ENCODE measurements around the gene SCNN1G. TPM values are rescaled to one million over a fixed set of nuclear protein-coding genes. Genes with fewer than 3 reads are reported as not detected.

SCNN1G gene
- total and polyA plus RNA-seq, 9 of the 15 experiments (the other 6 are each of a cell fraction or from before 2014, with no cell fraction given) = not detected

- Histone ChIP-seq H3K79me2 (ENCODE audit: control insufficient read depth, insufficient read depth, low read length) (peaks cover 23% of the 10 kb centered on the region), H3K4me3 (no peak overlapping the region), H3K27me3 (ENCODE audit: control insufficient read depth in 2 of 2, insufficient read depth in 2 of 2, low read length in 2 of 2) (no peaks in the 10 kb centered on the region; a peak in 2 of 5 replicates), H4K20me1 (replicated peaks; ENCODE audit: control insufficient read depth, insufficient read depth, low read length) (peaks cover 6% of the 10 kb centered on the region), H3K9me3 (replicated peaks; ENCODE audit: control insufficient read depth, insufficient read depth, low read depth, low read length) (no peaks in the 10 kb centered on the region), H3K27ac (ENCODE audit: extremely low read depth, low read depth, low read length) (no peak overlapping the region), H3K9me1 (ENCODE audit: control insufficient read depth, insufficient read depth, low read length) (no peaks in the 10 kb centered on the region), H3K4me2 (ENCODE audit: insufficient read depth, low read length) (no peak overlapping the region), H3K4me1 (replicated peaks in 1 of 2; ENCODE audit: control insufficient read depth in 2 of 2, insufficient read depth in 2 of 2, low read length in 2 of 2) (peaks cover 14 to 20% of the 10 kb centered on the region in 2 experiments; a peak in 4 of 5 replicates), H3K36me3 (ENCODE audit: control insufficient read depth, insufficient read depth, low read length) (no peaks in the 10 kb centered on the region; the same call in 2 of the 3 replicates), H3K9ac (ENCODE audit: insufficient read depth in 1 of 2, low read depth in 2 of 2, low read length in 2 of 2) (peak overlapping the region in 1 of 2 experiments; percentile 18; a peak in 1 of 4 replicates), H2AFZ (ENCODE audit: low read depth, low read length) (no peak overlapping the region)
- intact Hi-C loops (cut with micrococcal nuclease) (no loop called here), in situ Hi-C loops (cut with MboI) (no loop called here)
- WGBS (ENCODE audit: insufficient coverage, low coverage, missing lambda C conversion rate) = 77% methylated on average over 17 of the region's 17 CpGs
- BruUV-seq (replicated peaks) = no TSS peak
- ChIA-PET POLR2A (interaction anchor here (0.7 to 1.0 kb wide), 2 partner anchors 16 to 35 kb away, joined by 3 to 4 read pairs; partner anchors contain the start of gene SCNN1G), CTCF (ENCODE audit: low intra/inter-chr PET ratio) (no interaction called here)
- DNase-seq (ENCODE audit: extremely low read depth in 1 of 4, low spot score in 3 of 4) = no peak
- no peak for FAIRE-seq
- ATAC-seq = no peak
- TF ChIP-seq CREBBP (IDR thresholded peaks at IDR 0.05; ENCODE audit: low read depth, low read length) = no peak
- TF ChIP-seq FOS (IDR thresholded peaks at IDR 0.05; ENCODE audit: extremely low read depth, insufficient read length) = no peak
- no peak for TF ChIP-seq BDP1 (IDR thresholded peaks at IDR 0.05; ENCODE audit: insufficient read depth, insufficient read length)
- no peak for TF ChIP-seq NRF1 (conservative IDR thresholded peaks at IDR 0.05 in 1 of 2, IDR thresholded peaks at IDR 0.05 in 1 of 2)
- TF ChIP-seq PPARD (CRISPR knock-in tag; IDR thresholded peaks at IDR 0.05) = no peak
- no peak for TF ChIP-seq HOMEZ (CRISPR knock-in tag; IDR thresholded peaks at IDR 0.05)
- no peak for TF ChIP-seq TBP (optimal IDR thresholded peaks at IDR 0.05; ENCODE audit: low read depth, low read length)
- no peak for TF ChIP-seq HMBOX1 (IDR thresholded peaks at IDR 0.05)
- TF ChIP-seq ZNF551 (CRISPR knock-in tag; IDR thresholded peaks at IDR 0.05) = no peak
- TF ChIP-seq CHCHD3 (CRISPR knock-in tag; IDR thresholded peaks at IDR 0.05) = no peak
- TF ChIP-seq VEZF1 (CRISPR knock-in tag; IDR thresholded peaks at IDR 0.05) = no peak
- TF ChIP-seq FOXO4 (CRISPR knock-in tag; IDR thresholded peaks at IDR 0.05) = no peak
- no peak for TF ChIP-seq MAX (CRISPR knock-in tag; IDR thresholded peaks at IDR 0.05)
- TF ChIP-seq PTRF (tag; IDR thresholded peaks at IDR 0.05) = no peak
- no peak for TF ChIP-seq IRF1 (CRISPR knock-in tag; IDR thresholded peaks at IDR 0.05; ENCODE audit: borderline replicate concordance)
Observed at GRCh38 chr16:23146877-23147601, 35.5 kb upstream of the SCNN1G start.
